ENCODE measurements around the gene GDPD2. TPM values are rescaled to one million over a fixed set of nuclear protein-coding genes. Genes with fewer than 3 reads are reported as not detected.

The GDPD2 gene
- total RNA-seq, 1 donor from 2014 or later = 0.13 TPM

- H3K36me3 Mint-ChIP-seq (ENCODE audit: low read depth, unreplicated experiment) = no peaks in the 10 kb centered on the region
- peaks cover 46% of the 10 kb centered on the region for H3K4me1 Mint-ChIP-seq (ENCODE audit: unreplicated experiment)
- H3K27me3 Mint-ChIP-seq (ENCODE audit: unreplicated experiment) = peaks cover 2% of the 10 kb centered on the region
- H3K27ac Mint-ChIP-seq (ENCODE audit: unreplicated experiment) = peak overlapping the region; percentile 58
- no peak for DNase-seq (ENCODE audit: low spot score)
- no peak overlapping the region for H3K4me3 Mint-ChIP-seq (ENCODE audit: unreplicated experiment)
- TF ChIP-seq CTCF (IDR thresholded peaks at IDR 0.05; ENCODE audit: unreplicated experiment) = no peak
- no peaks in the 10 kb centered on the region for H3K9me3 Mint-ChIP-seq (ENCODE audit: unreplicated experiment)
These were observed 57.0 kb downstream of the GDPD2 start for GRCh38 chrX:70479922-70480659.

- Mint-ChIP-seq H3K36me3 (ENCODE audit: low read depth, unreplicated experiment) (no peaks in the 10 kb centered on the region), H3K27me3 (ENCODE audit: unreplicated experiment) (peaks cover 2% of the 10 kb centered on the region), H3K27ac (ENCODE audit: unreplicated experiment) (peak overlapping the region; percentile 58), H3K4me3 (ENCODE audit: unreplicated experiment) (peak overlapping the region; percentile 3), H3K9me3 (ENCODE audit: unreplicated experiment) (no peaks in the 10 kb centered on the region), H3K4me1 (ENCODE audit: unreplicated experiment) (peaks cover 46% of the 10 kb centered on the region)
- TF ChIP-seq CTCF (IDR thresholded peaks at IDR 0.05; ENCODE audit: unreplicated experiment) = no peak
- DNase-seq (ENCODE audit: low spot score) = no peak
These were observed 57.5 kb downstream of the GDPD2 start for GRCh38 chrX:70480660-70481018.

- no peak for DNase-seq (ENCODE audit: low spot score)
- H3K27me3 Mint-ChIP-seq (ENCODE audit: unreplicated experiment) = peaks cover 2% of the 10 kb centered on the region
- TF ChIP-seq CTCF (IDR thresholded peaks at IDR 0.05; ENCODE audit: unreplicated experiment) = no peak
- no peaks in the 10 kb centered on the region for H3K36me3 Mint-ChIP-seq (ENCODE audit: low read depth, unreplicated experiment)
- H3K9me3 Mint-ChIP-seq (ENCODE audit: unreplicated experiment) = no peaks in the 10 kb centered on the region
- H3K27ac Mint-ChIP-seq (ENCODE audit: unreplicated experiment) = peak overlapping the region; percentile 86
- H3K4me1 Mint-ChIP-seq (ENCODE audit: unreplicated experiment) = peaks cover 46% of the 10 kb centered on the region
- H3K4me3 Mint-ChIP-seq (ENCODE audit: unreplicated experiment) = peak overlapping the region; percentile 53
These were observed 58.6 kb downstream of the GDPD2 start for GRCh38 chrX:70481471-70482270.

- no peak for TF ChIP-seq CTCF (IDR thresholded peaks at IDR 0.05; ENCODE audit: unreplicated experiment)
- peaks cover 41% of the 10 kb centered on the region for H3K4me1 Mint-ChIP-seq (ENCODE audit: unreplicated experiment)
- no peak overlapping the region for H3K4me3 Mint-ChIP-seq (ENCODE audit: unreplicated experiment)
- H3K9me3 Mint-ChIP-seq (ENCODE audit: unreplicated experiment) = no peaks in the 10 kb centered on the region
- no peak for DNase-seq (ENCODE audit: low spot score)
- peaks cover 2% of the 10 kb centered on the region for H3K27me3 Mint-ChIP-seq (ENCODE audit: unreplicated experiment)
- H3K27ac Mint-ChIP-seq (ENCODE audit: unreplicated experiment) = peak overlapping the region; percentile 86
- H3K36me3 Mint-ChIP-seq (ENCODE audit: low read depth, unreplicated experiment) = no peaks in the 10 kb centered on the region
These were observed 59.2 kb downstream of the GDPD2 start for GRCh38 chrX:70482300-70482699.

Other genes starting within 250 kb of the GDPD2 start
- not detected for gene DGAT2L6, start 245.8 kb upstream of the GDPD2 start, total RNA-seq (ENCODE audit: unreplicated experiment)
- gene AWAT1, start 188.7 kb upstream of the GDPD2 start, total RNA-seq (ENCODE audit: unreplicated experiment) = not detected
- gene P2RY4, start 163.1 kb upstream of the GDPD2 start, total RNA-seq (ENCODE audit: unreplicated experiment) = 0.38 TPM
- gene ARR3, start 155.0 kb upstream of the GDPD2 start, total RNA-seq (ENCODE audit: unreplicated experiment) = not detected
- not detected for gene RAB41, start 141.1 kb upstream of the GDPD2 start, total RNA-seq (ENCODE audit: unreplicated experiment)
- 54.3 TPM for gene PDZD11, start 133.4 kb upstream of the GDPD2 start, total RNA-seq (ENCODE audit: unreplicated experiment)
- 7.6 TPM for gene KIF4A, start 133.2 kb upstream of the GDPD2 start, total RNA-seq (ENCODE audit: unreplicated experiment)
- gene DLG3, start 21.5 kb downstream of the GDPD2 start, total RNA-seq (ENCODE audit: unreplicated experiment) = 10.3 TPM